NCI-H345 (cell line): ENCODE data around the gene SEC61G.

Experiments used
- DNase-seq: peaks from one replicate; lab custom pipeline; 2025; lab: John Stamatoyannopoulos, UW

The SEC61G gene

DNA sequence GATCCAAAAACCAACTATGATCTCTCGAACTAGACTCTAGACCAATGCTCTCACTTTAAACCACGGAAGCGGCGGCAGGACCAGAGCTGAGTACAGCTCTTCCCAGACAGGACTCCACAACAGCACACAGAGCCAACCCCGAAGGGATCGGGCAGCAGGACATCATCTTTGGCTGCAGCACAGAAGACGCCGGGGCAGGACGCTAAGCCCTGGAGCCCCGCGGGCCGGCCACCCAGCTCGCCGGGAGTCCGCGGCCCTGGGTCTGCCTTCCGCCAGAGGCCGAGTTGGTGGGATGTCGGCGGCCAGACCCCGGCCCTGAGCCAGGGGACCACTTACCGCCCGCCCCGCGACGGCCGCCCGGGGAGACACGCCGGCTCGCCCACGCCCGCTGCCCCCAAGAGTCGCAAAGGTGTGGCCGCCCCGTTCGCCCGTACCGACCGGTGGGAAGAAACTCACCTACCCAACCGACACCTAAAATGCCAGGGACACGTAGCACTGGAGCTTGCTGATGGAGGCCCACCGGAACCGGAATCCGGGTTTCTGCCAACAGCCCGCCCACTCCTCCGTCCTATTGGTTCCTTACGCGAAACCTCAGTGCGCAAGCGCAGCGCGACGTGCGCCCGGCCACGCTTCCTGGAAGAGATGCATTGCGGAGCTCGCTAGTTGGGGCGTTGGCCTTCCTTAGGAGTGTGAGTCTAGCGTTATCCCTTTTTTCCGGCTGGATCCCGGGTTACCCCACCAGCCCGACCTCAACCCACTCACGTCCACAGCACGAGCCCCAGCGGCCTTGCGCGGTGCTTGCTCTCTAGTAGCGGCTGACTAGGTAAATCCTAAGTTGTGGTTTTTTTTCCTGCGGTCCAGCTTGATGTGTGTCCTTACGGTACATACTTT is at the start of gene SEC61G:
Gene SEC61G (minus strand): TSS at position 510 of the 891 bp plus-strand sequence. CDS start 1,623 bp downstream, outside the sequence.
- peak; percentile 98 for DNase-seq

DNA sequence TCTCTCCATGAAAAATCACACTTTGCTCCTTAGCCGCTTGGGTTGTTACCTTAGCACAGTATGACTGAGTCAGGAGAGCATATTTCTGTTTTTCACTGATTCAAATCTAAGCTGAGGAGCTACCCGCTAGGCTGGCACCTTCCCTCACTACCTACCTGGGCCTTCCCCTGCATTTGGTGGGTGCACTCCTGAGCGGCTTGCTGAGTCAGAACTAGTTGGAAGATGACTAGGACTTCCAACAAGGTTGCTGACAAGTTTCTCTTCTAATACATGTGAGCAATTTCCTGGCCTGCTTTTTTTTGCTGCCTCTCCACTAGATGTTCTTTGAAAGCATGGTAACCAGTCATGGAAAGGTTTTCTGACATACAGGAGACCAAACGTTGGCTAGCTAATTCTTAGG is 43.8 kb upstream of the SEC61G start:
- no peak for DNase-seq

DNA sequence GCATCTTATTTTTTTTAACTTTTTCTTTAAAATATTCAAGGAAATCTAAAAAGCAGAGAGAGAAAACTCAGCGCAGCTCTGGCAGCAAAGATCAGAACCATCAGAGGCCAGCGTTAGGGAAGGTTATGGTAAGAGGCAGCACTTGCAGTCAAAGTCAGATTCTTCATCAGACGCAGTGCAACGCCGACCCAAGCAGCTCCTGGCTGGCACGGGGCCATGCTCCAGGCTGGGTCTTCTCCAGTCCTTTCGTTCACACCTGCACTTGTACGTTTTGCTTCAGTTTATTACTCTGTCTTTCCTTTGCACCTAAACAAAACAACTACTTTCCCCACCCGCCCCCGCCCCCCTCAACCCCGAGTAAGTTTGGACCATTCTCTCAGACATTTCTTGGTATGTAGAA is 43.1 kb upstream of the SEC61G start:
- DNase-seq = no peak

DNA sequence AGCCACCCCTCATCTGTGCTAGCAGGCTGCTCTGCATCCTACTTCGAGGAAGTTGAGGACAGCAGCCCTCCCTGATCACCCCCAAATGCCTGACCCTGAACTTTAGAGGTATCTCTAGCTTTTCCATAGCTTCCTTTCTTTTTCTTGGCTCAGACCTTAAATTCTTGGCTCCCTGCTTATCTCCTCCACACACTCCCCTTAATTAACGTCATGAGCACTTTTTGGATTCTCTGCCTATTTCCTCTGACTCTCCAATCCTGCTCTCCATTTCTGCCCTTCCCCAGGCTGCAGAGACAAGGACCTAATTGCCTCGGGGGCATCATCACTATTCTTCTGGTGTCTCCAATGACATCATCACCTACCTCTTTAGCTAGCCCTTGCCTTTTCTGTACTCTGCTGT is 40.8 kb upstream of the SEC61G start:
- no peak for DNase-seq

DNA sequence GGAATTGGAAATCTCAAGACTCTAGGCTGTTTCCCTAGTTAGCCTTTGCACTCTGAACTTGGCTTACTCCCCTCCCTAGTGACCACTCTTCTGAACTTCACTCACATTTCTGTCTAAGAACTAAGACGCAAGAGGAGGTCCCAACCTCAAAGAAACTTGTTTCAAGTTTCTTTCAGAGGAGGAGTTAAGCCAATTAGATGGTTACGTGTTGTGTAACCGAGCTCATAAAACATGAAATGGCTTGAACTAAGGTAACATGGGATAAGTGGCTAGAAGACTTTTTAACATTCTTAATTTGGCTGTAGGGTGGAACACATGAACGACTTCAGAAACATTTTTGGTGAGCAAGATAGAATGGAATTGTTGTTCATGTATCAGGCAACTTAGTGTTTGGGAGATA is 39.5 kb upstream of the SEC61G start:
- no peak for DNase-seq

DNA sequence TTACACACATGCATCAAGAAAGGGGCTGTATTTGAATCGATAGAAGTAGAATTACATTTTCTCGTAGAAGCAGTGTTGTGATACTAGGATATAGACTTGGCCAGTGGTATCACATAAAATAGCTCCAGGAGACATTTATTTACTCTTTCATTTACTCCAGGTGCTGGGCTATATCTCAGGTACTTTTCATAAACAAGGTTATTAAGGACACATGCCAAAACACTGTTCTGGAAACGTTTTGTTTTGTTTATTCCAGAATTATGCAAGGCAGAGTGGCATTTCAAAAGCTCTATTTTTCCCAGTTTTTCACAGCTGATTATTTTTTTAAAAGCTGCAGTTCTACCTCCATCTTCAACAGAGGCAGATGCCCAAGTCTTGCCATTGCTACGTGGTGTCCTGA is 37.8 kb upstream of the SEC61G start:
- DNase-seq = no peak

DNA sequence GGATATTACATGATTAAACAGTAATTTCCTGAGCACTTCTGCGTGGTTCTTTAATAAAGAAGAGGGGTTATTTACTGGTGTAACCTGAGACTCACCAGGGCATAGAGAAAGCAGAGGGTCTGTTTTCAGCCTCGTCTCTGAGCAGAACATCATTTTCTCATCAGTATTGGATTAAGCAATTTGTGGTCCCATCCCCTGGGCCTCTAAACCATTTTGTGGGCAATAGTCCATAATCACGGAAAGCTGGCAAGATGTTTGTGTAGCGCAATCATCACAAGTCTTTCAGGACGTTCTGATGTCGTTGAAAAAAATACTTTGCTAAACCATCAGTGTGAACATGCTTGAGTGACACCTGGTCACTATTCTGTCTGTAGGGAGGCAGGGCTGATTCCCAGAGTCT is 37.1 kb upstream of the SEC61G start:
- DNase-seq = no peak

DNA sequence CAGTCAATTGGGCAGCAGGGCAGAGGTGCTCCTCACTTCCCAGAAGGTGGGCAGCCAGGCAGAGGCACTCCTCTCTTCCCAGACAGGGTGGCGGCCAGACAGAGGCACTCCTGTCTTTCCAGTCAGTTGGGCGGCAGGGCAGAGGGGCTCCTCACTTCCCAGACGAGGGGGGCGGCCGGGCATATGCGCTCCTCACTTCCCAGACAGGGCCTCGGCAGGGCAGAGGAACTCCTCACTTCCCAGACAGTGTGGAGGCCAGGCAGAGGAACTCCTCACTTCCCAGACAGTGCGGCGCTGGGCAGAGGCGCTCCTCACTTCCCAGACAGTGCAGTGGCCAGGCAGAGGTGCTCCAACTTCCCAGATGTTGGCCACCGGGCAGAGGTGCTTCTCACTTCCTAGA is 33.4 kb upstream of the SEC61G start:
- DNase-seq = no peak

DNA sequence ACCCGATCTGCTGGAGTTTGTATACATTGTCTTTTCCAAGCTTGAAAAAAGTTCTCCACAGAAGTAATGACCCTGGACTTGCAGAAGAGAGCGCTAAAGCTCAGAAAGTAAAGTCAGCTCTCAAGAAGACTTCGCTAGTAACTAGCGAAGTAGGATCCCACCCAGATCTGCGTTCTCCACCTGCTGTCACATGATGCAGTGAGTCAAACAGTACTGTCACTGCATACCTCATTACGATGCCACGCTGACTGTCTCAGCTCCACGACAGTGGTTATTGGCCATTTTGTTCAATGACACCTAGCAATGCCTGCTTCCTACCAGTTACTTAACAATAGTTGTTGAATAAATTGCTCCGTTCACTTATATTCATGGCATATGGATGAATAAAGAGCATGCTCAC is 29.7 kb upstream of the SEC61G start:
- DNase-seq = peak; percentile 72

DNA sequence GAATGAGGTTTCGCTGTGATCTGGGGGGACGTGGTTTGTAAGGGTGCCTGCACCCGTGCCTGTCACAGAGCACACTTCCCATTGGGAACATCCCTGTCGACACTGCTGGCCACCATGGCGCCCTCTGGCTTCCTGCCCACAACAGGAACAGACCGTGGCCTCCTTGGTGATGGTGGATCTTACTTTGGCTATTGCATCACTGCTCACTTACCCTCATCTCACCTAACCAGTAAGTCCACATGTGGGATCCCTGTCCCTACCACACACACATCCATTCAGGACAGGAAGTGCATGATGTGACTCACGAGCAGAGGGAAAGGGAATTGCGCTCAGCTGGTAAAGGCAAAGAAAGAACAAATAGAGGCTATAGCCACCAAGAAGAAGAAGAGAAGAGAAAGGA is 26.2 kb upstream of the SEC61G start:
- DNase-seq = no peak

DNA sequence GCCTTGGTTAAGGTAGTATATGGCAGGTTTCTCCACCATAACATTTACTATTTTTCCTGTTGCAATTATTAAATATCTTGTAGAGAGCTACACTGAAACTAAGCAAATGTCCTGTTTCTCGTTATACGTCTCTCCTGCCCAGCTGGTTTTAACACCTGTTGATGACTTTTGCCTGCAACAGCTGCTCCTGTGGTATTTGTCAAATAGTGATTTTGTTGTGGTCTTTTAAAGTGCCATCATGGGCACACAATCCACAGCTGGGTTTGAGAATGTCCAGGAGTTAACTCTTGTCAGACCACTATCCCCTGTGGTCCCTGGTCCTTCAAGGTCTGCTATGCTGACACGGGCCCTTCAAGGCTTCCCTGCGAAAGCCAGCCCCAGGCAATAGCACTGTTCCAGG is 24.9 kb upstream of the SEC61G start:
- no peak for DNase-seq

DNA sequence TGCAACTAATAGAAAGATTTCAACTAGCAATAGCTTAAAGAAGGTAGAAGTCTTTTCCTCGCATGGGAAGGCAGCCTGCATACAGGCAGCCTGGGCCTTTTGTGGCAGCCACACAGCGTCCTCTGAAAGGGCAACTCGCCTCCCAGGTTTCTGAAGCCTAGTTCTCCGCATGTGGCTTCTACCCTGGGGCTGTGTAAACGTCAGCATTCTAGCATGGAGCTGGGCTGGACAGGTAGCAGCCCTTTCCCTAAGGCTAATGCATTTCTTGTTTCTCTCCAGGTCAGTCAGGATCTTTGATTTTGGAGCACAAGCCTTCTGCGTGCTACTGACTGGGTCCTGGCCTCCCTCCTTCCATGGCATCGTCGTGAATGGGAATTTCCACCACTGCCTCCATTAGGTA is 23.8 kb upstream of the SEC61G start:
- DNase-seq = no peak

DNA sequence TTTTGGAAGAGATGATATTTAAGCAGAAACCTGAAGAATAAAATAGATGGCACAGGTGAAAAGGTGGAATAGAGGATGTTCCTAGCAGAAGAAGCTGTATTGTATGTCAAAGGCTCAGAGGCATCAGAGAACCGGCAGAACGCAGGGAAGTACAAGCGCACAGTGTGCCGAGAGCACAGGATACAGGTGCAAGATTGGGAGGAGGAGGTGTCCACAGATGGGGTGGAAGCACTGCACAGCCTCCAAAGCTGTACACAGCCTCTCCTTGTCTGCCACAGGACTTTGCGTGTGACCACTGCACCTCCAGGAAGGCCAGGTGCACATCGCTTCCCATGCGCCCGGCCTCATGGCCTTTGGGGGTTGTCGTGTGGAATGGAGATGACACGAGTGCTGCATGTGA is 23.3 kb upstream of the SEC61G start:
- DNase-seq = no peak

DNA sequence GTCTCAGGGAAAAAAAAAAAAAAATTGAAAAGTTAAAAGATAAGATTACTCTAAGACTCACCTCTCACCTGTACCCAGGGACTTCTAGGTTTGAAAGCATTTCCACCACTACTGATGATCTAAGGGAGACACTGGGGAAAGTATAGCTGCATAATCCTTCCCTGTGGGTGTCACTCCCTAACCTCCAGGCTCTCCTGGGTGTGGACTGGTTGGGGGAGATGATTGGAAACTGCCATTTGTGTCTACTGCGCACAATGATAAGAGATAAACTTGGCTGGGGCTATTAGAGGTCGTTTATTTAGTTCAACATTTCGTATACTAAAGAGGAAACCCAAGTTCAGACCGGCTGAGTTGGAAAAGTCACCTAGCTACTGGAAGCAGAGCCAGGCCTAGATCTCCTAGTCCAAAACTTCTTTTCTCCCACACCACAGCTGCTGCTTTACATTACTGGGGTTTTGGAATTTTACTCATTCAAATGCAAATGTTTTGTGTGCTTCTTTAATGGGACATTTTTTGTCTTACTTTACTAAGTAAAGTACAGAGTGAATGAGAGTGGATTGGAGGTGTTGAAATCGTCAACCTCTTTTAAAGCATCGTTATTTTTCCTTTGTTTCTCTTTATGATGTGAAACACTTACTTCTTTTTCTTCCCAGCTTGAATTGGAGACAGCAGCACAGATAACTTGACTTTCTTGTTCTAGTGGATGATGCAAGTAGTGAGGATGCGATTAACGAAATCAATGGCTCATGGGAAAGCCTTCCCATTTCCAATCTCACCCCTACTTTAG is 22.3 kb upstream of the SEC61G start:
- no peak for DNase-seq

DNA sequence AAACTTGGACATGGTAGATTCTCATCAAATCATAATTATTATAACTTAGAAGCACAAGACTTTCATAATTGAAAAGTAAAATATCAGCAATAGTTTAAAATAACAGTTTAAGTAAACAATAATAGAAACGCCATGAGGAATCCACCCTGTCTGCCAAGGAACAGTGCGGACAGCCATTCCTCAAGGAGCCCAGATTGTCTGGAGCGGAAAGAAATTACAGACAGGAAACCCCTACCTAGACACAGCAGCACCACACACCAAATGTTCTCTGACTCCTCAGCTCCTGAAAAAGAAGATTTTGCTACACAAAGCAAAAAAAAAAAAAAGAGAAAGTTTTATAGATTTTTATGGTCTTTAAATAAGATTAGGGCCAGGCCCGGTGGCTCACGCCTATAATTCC is 21.5 kb upstream of the SEC61G start:
- DNase-seq = no peak

DNA sequence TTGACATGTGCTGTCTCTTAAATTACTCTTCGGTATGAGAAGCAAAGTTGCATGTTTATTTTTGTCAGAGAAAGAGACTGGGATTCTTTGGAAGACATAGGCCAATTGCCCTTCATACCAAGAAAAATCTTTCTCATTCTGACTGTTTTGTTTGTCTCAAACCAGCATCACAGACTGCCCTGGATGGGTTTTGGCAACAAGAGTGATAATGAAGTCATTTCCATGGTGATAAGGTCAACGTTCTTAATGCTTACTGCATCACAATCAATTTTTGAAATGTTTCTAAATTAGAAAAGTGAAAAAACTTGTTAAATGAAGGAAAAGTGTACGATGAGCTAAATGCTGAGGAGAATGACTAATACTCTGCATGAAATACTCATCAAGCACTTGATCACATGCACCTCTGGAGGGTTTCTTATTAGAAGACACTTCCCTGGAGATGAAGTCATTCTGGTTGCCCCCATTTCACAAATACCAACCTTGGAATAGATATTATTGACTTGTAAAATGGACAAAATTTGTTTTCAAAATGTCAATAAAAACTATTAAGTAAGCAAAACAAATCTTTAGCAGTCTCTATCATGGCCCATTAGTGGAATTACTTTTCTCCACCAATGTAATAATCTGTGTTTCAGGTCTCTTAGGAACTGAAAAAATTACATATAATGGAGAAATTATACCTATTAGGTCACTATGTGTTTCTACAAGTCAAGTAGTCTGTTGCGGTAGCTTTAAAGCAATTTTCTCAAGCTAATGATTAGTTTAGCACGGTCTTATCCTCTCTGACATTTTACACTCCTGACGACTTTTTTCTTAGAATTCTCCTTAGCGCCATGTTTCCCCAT is 19.9 kb upstream of the SEC61G start:
- DNase-seq = no peak

DNA sequence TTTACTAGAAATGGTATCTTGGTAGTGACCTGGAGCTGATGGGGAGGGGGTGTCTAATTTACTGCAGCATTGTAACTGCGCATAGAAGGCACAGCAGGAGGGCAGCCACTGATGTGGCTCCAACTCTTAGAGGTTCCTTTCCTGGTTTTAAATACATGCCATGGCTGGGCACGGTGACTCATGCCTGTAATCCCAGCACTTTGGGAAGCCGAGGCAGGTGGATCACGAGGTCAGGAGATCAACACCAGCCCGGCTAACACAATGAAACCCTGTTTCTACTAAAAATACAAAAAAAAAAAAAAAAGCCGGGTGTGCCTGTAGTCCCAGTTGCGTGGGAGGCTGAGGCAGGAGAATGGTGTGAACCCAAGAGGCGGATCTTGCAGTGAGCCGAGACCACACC is 19.2 kb upstream of the SEC61G start:
- DNase-seq = no peak

DNA sequence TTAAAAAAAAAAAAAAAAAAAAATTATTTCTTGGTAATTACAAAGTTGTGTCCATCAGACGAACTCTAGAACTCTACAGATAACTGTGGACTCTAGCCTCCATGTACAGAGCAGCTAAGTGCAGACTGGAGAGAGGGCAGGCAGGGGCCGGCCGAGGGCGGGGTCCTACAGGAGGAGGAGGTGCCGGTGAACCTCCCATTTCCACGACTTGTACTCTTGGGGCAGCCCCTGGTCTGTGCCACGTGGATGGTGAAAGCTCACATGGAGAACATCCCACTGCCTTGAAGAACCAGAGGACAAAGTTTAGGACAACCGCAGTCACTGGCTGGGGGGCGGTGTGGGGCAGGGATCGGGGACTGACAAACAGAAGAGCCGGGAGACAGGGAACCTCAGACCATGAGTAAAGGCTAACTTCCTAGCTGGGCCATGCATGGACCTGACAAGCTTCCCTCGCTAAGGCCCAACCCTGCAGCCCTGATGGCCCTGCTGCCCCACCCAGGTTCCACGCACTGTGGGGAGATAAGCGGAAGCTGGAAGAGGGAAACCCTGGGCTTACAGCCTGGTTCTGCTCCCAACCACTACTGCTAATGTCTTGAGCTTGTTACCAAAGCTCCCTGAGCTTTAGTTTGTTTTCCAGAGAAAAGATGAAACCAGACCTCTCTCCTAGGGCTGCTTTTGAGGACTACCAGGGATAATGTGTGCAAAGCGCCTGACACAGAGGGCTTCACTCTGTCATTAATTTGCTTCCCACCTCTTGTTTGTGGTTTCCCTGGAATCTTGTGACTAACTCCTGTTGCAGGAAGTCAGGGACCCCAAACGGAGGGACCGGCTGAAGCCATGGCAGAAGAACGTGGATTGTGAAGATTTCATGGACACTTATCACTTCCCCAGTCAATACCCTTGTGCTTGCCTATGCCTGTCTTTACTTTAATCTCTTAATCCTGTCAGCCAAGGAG is 16.1 kb upstream of the SEC61G start:
- no peak for DNase-seq

DNA sequence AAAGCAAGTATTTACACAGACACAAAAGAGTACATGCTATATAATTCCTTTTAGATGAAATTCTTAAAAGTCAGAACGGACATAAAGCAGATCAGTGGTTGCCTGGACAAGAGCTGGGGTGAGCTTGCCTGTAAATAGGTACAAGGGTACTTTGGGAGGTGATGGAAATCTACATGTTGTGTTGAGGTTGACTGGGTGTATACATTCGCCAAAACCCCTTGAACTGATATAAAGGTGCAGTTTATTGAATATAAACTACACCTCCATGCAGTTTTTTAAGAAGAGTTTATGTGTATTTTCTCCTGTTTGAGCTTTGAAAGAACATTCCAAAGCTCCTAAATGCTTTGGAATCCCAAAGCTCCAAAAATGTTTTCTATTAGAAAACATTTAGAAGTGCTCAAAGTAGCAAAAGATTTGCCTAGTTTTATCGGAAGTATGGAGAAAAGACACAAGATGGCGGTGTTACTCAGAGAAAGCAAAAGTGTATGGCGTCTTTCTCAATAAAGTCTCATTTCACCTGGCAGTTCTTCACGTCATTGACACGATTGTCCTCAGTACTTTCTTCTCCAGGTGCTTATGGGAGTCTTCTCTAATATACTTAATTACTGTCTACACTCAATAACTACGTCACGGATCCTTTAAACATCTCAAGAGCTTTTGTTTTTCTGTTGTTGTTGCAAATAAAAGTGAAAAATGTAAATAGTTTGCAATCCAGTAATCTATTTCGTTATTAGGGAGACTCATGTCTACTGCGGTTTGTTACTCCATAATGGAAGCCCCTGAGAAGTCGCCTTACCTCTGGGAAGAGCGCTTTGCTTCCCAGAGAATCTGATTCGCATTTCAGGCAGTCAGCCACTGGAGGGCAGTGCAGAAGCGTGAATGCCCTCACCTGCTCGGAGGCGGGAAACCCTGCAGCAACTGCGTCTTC is 14.7 kb upstream of the SEC61G start:
- peak; percentile 89 for DNase-seq

DNA sequence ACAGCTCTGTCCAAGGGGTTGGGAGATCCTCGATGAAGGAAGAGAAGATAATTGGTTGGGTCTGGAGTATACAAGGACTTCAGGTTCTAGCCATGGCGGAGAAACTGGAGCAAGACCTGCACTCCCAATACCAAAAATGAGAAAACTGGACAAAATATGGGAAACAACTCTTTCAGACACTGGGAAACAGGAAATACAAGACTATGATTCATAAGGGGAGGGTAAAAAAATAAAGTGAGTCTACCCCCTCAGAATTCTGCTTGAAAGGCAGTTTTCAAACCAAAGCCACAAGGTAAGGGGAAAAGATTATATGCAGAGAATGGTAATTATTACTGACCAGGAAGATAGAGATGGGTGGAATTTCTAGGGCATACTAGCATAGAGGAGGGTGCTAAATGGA is 10.2 kb upstream of the SEC61G start:
- DNase-seq = no peak
